ENCODE results near the gene ZDHHC14.
"Not testable (repeated sequence)": the region's sequence is repeated elsewhere in the genome, so short reads cannot be mapped to it uniquely, and the experiment has no call there.

Gene ZDHHC14

GRCh38 chr6:157408427-157408826, 27.4 kb downstream of the ZDHHC14 start:
- not testable (repeated sequence) for DNase-seq

GRCh38 chr6:157410045-157410444, 29.1 kb downstream of the ZDHHC14 start:
- no peak for DNase-seq

DNA sequence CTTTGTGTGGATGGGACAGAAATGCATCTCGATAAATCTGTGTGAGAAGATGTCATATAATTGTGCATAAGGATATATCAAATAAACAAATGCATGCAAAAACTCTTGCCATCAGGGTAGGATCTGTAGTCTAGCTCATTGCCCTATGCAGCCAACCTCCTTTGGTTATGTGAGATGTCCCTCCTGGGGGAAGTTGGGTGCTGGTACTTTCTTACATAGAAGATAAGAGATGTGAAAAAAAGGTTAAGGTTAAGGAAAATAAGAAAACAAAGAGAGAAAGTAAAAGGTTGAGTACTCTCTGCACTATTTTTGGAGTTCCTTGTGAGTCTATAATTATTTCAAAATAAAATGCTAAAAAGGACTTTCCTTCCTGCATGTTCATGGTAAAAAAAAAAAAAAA, 30.4 kb downstream of the ZDHHC14 start:
- DNase-seq: no peak

DNA sequence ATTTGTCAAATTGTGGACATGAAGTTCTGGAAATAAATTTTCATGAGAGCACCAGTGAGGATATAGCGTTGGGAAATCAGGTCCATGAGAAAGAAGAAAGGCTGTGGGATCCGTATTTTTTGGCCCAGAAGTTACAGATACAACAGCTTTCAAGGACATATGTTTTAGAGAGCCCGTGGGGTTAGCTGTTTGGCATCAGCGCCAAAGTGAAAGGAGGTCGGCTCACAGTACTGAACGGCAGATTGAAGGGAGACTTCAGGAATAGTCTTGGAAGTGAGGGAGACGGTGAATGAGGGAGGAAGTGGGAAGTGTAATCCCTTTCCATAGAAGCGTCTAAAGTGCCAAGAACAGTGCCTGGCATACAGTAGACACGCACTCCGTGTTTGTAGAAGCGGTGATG, 31.8 kb downstream of the ZDHHC14 start:
- DNase-seq: no peak

DNA sequence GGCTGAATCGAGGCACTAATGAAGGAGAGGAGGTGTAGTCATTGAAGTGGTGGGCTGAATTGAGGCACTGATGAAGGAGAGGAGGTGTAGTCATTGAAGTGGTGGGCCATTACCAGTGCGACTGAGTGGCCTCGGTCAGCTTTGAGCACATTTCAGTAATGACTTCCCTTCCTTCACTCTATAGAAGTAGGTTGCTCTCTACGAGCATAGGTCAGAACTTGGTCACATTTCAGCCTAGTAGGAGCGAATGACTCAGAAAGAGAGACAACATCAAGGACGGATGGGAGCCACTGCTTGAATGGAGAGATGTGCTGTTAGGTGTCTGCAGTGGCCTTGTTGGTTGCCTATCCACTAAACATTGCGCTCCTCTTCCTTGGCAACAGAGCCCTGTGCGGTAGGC, 39.5 kb downstream of the ZDHHC14 start:
- DNase-seq: no peak

GRCh38 chr6:157424491-157425020, 43.6 kb downstream of the ZDHHC14 start:
- no peak for DNase-seq

- DNase-seq: no peak
Observed at GRCh38 chr6:157427969-157428368, 47.0 kb downstream of the ZDHHC14 start.

DNA sequence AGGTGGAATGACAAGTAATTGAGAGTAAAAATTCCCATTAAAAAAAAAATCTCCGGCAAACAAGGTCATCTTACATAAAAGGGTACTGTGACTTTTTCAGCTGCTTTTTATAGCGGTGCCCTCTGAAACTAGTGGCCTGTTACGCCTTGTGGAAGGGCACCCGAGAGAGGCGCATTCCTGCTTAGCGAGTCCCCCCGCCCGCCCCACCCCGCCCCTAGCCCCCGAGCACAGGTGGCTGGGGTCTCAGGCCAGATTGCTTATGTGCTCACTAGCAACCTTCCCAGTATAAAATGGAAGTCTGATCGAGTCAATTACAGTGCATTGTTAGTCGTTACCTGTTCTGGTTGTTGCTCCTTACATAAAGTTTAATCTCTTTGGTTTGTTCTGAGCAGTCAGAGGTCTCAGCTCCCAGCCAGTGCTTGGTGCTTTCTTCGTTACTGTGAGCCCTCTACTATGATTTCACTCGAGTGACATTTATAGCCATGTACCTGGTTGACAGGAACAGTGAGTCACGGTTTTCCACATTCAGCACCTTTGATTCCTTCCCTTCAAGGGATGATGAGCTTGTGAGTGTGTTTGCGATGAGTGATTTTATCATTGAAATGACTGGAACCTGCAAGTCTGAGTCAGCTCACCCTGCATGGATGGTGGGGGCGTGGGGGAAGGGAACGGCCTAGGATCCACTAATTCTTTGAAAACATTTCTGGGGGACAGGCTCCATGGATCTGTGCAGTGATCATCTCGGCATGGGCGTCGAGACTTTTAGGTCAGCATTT, 47.6 kb downstream of the ZDHHC14 start:
- DNase-seq: no peak

- no peak for DNase-seq
Observed at GRCh38 chr6:157429248-157429647, 48.3 kb downstream of the ZDHHC14 start.

- no peak for DNase-seq
Observed at GRCh38 chr6:157430834-157431233, 49.8 kb downstream of the ZDHHC14 start.

- no peak for DNase-seq
Observed at GRCh38 chr6:157432231-157432891, 51.4 kb downstream of the ZDHHC14 start.

DNA sequence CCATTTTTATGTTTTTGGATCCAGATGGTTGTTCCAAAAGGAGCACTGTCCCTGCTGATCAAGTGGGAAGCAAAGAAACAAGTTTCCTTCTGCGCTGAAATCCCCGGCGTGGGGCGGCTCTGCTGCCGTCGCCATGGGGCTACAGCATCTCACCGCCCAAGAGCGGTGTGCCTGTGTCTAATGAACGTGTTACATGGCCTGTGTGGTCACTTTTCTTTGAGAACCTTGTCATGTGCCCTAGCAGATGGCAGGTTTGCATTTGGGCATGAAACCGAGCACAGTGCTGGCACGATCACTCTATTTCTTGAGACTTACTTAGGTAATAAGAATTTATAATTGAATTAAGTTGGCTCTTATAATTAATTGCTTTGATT, 51.9 kb downstream of the ZDHHC14 start:
- DNase-seq: no peak

- DNase-seq: no peak
Observed at GRCh38 chr6:157433678-157434081, 52.7 kb downstream of the ZDHHC14 start.

DNA sequence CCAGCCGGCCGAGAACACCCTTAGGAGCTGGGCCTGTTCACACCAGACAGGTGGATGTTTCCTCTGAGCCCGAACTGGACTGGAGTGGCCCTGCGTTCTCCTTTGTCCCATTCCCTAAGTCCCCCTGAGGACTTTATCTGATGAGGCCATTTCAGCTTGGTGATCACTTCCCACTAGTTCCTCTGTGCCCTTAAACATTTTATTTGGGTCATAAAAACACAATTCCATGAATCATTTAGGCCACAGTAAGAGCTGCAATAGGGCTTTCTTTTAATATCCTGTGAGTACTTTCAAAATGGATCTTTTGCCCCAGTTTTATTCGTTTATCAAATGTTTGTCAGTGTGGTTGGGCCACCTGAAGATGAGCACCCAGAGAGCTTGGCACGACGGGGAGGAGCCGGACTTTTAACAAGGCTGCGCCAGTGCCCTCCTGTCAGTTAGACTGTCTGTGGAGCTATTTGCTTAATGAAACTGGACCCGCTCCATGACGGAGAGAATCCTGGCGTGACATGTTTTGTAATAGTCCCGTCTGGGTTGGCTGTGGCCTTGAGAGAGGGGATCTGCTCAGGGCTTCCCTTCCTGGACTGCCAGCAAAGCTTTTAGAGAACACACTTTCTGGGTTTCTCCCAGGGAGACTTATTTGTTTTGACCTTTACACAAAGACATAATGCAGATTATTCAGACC, 53.5 kb downstream of the ZDHHC14 start:
- no peak for DNase-seq

DNA sequence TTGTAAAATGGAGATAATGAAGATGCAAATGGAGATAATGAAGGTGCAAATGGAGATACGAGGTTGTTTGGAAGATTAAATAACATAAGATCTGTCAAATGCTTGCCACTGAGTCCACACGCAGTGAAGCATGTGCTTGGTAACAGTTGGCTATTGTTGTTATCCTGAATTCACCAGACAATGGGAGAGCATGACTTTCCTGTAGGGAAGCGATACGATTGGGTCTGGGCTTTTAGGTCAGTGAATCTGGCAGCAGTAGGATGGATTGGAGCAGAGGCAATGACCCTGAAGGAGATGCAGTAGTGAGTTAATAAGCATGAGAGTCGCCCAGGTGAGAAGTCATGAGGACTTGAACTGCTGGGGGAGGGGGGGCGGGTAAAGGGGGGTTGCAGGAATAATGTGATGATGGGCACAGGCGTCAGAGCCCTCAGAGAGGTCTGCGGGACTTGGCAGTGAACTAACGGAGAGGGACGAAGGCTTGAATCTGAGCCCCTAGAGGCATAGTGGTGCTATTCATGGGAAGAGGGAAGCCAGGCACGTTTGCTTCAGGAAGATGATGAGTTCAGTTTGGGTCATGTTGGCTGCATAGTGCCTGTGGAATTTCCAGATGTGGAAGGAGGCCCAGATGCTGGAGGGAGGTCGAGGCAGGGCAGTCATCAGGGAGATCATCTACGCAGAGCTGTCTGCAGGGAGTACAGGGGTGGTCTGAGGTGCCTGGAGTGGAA, 55.4 kb downstream of the ZDHHC14 start:
- DNase-seq: no peak

DNA sequence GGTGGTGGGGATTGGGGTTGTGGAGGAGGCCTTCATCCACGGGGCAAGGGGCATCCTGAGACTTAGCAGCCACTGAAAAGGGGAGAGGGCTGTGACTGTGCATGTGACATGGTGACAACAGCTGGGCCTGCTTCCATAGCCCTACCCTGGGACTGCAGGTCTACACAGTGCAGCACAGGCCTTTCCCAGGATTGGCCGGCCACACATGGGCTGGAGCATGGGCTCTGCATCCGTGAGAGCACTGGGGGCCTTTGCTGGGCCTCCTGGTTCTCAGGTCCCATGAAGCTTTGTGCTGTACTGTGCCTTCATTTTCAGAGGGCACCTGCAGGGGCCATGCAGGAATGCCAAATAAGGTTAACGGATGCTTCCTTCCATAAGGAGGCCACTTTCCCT, 56.0 kb downstream of the ZDHHC14 start:
- no peak for DNase-seq

GRCh38 chr6:157438611-157439111, 57.7 kb downstream of the ZDHHC14 start:
- DNase-seq: no peak

DNA sequence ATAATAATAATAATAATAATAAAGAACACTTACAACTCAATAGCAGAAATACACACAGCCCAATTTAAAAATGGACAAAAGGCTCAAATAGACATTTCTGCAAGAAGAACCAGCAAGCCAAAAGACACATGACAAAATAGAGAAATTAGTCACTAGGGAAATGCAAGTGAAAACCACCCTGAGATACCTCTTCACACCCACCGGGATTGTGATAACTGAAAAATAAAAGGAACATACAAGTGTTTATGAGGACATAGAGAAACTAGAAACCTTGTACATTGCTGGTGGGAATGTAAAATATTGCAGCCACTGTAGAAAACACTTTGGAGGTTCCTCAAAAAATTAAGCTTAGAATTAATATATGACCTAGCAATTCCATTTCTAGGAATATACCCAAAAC, 59.2 kb downstream of the ZDHHC14 start:
- no peak for DNase-seq

GRCh38 chr6:157442291-157442690, 61.3 kb downstream of the ZDHHC14 start:
- no peak for DNase-seq

- no peak for DNase-seq
Observed at GRCh38 chr6:157443066-157443800, 62.2 kb downstream of the ZDHHC14 start.

- DNase-seq: no peak
Observed at GRCh38 chr6:157445277-157446009, 64.5 kb downstream of the ZDHHC14 start.
